Measurements from ENCODE around the gene MPND. TPM values are rescaled to one million over a fixed set of nuclear protein-coding genes. Genes with fewer than 3 reads are reported as not detected.

Gene MPND
- total RNA-seq, 2 experiments from 2014 or later = 7.2 to 19.1 TPM

DNA sequence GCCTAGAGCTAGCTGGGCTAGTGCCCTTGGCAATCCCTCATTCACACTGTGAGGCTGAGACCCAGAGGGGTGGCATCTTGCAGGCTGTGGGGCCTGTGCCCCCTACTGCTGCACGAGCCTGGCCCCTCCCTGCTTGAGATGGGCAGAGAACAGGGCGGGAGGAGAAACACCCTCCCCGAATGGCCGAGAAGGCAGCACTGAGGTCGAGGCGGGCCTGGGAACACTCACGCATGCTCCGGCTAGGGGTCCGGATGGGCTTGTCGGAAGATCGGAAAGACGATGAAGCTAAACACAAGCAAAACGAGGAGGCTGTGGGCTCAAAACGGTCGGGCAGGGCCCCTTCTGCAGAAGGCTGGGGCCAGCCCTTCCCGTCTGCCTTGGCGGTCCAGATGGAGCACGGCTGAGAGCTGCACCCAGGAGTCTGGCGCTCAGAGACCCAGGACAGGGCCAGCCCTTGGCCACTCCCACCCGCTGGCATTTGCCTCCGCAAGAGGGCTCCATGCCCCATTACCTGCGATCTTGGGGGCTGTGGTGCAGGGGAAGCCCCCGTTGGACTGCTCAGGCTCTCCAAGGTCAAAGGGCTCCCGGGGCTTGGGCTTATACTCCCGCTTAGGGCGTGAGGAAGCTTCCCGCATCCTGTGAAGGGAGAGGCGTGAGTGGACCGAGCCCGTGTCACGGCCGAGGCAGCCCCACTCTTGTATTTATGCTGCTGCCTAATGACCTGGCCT, 18.9 kb downstream of the MPND start:
- no peaks in the 10 kb centered on the region for H4K20me1 ChIP-seq (ENCODE audit: insufficient read depth, low read length)
- intact Hi-C loops (cut with micrococcal nuclease; ENCODE audit: unreplicated experiment) = no loop called here
- no peak for DNase-seq (ENCODE audit: low spot score)
- ChIA-PET CTCF (ENCODE audit: unreplicated experiment) (no interaction called here), POLR2A (no interaction called here)
- H3K36me3 ChIP-seq (ENCODE audit: insufficient read depth, low read length) = peaks cover 84% of the 10 kb centered on the region
- no peak overlapping the region for H3K27ac ChIP-seq (ENCODE audit: low read depth, low read length, poor library complexity, severe bottlenecking)
- no peak overlapping the region for H3K4me3 ChIP-seq (ENCODE audit: low read depth, low read length, poor library complexity, severe bottlenecking)
- H3K9me2 ChIP-seq (ENCODE audit: insufficient read depth, low read length) = no peaks in the 10 kb centered on the region
- no peak for TF ChIP-seq EZH2phosphoT487 (IDR thresholded peaks at IDR 0.05; ENCODE audit: borderline replicate concordance, low read depth, low read length)
- TF ChIP-seq, protein P1, sequence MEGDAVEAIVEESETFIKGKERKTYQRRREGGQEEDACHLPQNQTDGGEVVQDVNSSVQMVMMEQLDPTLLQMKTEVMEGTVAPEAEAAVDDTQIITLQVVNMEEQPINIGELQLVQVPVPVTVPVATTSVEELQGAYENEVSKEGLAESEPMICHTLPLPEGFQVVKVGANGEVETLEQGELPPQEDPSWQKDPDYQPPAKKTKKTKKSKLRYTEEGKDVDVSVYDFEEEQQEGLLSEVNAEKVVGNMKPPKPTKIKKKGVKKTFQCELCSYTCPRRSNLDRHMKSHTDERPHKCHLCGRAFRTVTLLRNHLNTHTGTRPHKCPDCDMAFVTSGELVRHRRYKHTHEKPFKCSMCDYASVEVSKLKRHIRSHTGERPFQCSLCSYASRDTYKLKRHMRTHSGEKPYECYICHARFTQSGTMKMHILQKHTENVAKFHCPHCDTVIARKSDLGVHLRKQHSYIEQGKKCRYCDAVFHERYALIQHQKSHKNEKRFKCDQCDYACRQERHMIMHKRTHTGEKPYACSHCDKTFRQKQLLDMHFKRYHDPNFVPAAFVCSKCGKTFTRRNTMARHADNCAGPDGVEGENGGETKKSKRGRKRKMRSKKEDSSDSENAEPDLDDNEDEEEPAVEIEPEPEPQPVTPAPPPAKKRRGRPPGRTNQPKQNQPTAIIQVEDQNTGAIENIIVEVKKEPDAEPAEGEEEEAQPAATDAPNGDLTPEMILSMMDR (conservative IDR thresholded peaks at IDR 0.05; ENCODE audit: low read length) = no peak
- no TSS peak for BruUV-seq (replicated peaks)
- no peaks in the 10 kb centered on the region for H3K79me2 ChIP-seq (ENCODE audit: insufficient read depth, low read depth, low read length)
- no peak overlapping the region for H2AFZ ChIP-seq (ENCODE audit: low read length)
- H3K4me2 ChIP-seq (ENCODE audit: low read length) = no peak overlapping the region
- no peaks in the 10 kb centered on the region for H3K4me1 ChIP-seq (ENCODE audit: insufficient read depth, low read length, poor library complexity, severe bottlenecking)
- H3K9me3 ChIP-seq (ENCODE audit: low read length) = no peaks in the 10 kb centered on the region

DNA sequence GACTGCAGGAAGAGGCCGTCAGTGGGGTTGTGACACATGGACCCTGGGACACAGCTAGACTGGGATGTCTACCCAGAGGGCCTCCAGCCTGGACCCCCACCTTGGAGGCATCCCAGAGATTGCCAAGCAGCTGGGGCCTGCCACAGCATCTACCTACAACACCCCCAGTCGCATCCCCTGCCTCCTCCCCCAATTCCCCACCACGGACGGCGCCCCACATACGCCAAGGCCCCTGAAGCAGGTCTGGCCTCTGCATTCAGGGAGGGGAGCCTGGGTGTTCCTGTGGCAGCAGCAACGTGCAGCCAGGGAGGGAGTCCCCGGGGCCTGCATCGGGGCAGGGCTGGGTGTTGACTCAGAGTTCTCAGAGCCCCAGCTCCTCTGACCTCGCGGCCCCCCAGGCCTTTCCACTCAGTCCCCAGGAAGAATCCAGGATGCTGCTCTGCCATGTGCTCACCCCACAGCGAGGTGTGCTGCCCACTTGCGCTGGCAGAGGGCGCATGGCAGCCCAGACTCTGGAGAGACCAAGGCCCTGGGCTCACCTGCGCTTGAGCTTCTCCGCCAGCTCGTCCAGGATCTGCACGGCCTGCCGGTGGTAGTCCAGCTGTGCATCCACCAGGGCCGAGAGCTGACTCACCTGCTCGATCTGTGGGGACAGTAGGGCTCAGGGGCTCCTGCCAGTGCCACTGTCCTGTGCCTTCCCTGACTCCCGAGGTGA, 19.6 kb downstream of the MPND start:
- H3K36me3 ChIP-seq (ENCODE audit: insufficient read depth, low read length) = peaks cover 84% of the 10 kb centered on the region
- CTCF ChIA-PET (ENCODE audit: unreplicated experiment) = interaction anchor here (1.0 kb wide), 1 partner anchor 37 kb away, joined by 4 read pairs; the partner anchor contains the start of gene SH3GL1
- no peaks in the 10 kb centered on the region for H3K79me2 ChIP-seq (ENCODE audit: insufficient read depth, low read depth, low read length)
- no peak overlapping the region for H3K4me3 ChIP-seq (ENCODE audit: low read depth, low read length, poor library complexity, severe bottlenecking)
- intact Hi-C loops (cut with micrococcal nuclease; ENCODE audit: unreplicated experiment) = no loop called here
- TF ChIP-seq EZH2phosphoT487 (IDR thresholded peaks at IDR 0.05; ENCODE audit: borderline replicate concordance, low read depth, low read length) = no peak
- TF ChIP-seq, protein P1 (conservative IDR thresholded peaks at IDR 0.05; ENCODE audit: low read length) = peak; percentile 53; the same call in 1 of the 2 replicates
- no peaks in the 10 kb centered on the region for H4K20me1 ChIP-seq (ENCODE audit: insufficient read depth, low read length)
- no peak overlapping the region for H3K27ac ChIP-seq (ENCODE audit: low read depth, low read length, poor library complexity, severe bottlenecking)
- no peaks in the 10 kb centered on the region for H3K9me3 ChIP-seq (ENCODE audit: low read length)
- no peak overlapping the region for H2AFZ ChIP-seq (ENCODE audit: low read length)
- H3K4me1 ChIP-seq (ENCODE audit: insufficient read depth, low read length, poor library complexity, severe bottlenecking) = no peaks in the 10 kb centered on the region
- peak; percentile 31 for DNase-seq (ENCODE audit: low spot score)
- no TSS peak for BruUV-seq (replicated peaks)
- H3K4me2 ChIP-seq (ENCODE audit: low read length) = no peak overlapping the region
- no peaks in the 10 kb centered on the region for H3K9me2 ChIP-seq (ENCODE audit: insufficient read depth, low read length)
- POLR2A ChIA-PET = no interaction called here

All from OCI-LY7 (cell line).